GM10847 (cell line): Measurements from ENCODE around the gene FAM168A.

Experiments
- POLR2A ChIP-seq: IDR thresholded peaks from 2 replicates; pipeline ENCODE4 v1.6.1; 2011; ENCODE audit not compliant: insufficient read length; ENCODE audit errors: extremely low read depth

Gene FAM168A

GRCh38 chr11:73475549-73476095 lies 122.3 kb downstream of the FAM168A start:
- no peak for TF ChIP-seq POLR2A

- no peak for TF ChIP-seq POLR2A
Measured at GRCh38 chr11:73473252-73473651, 124.7 kb downstream of the FAM168A start.

- no peak for TF ChIP-seq POLR2A
Measured at GRCh38 chr11:73469401-73469800, 128.5 kb downstream of the FAM168A start.

GRCh38 chr11:73468590-73469161 lies 129.2 kb downstream of the FAM168A start:
- no peak for TF ChIP-seq POLR2A

- no peak for TF ChIP-seq POLR2A
Measured at GRCh38 chr11:73467505-73467904, 130.4 kb downstream of the FAM168A start.

GRCh38 chr11:73466643-73467042 lies 131.3 kb downstream of the FAM168A start:
- no peak for TF ChIP-seq POLR2A

- TF ChIP-seq POLR2A: no peak
Measured at GRCh38 chr11:73465871-73466270, 132.0 kb downstream of the FAM168A start.

- TF ChIP-seq POLR2A: no peak
Measured at GRCh38 chr11:73465023-73465675, 132.8 kb downstream of the FAM168A start.

- no peak for TF ChIP-seq POLR2A
Measured at GRCh38 chr11:73464347-73464746, 133.6 kb downstream of the FAM168A start.

- TF ChIP-seq POLR2A: no peak
Measured at GRCh38 chr11:73463359-73463758, 134.6 kb downstream of the FAM168A start.

- TF ChIP-seq POLR2A: no peak
Measured at GRCh38 chr11:73461964-73462363, 135.9 kb downstream of the FAM168A start.

- no peak for TF ChIP-seq POLR2A
Measured at GRCh38 chr11:73461335-73461840, 136.5 kb downstream of the FAM168A start.

- no peak for TF ChIP-seq POLR2A
Measured at GRCh38 chr11:73458201-73458600, 139.7 kb downstream of the FAM168A start.

- no peak for TF ChIP-seq POLR2A
Measured at GRCh38 chr11:73454987-73455386, 142.9 kb downstream of the FAM168A start.

GRCh38 chr11:73453562-73453961 lies 144.3 kb downstream of the FAM168A start:
- TF ChIP-seq POLR2A: no peak

GRCh38 chr11:73452726-73453125 lies 145.2 kb downstream of the FAM168A start:
- TF ChIP-seq POLR2A: no peak
